Calu3 (cell line): ENCODE results near the gene KIF19. TPM values are rescaled to one million over a fixed set of nuclear protein-coding genes. Genes with fewer than 3 reads are reported as not detected.

Experiments
- BruUV-seq: library from RNA; stranded (reverse); fragments of 400-500 nt; replicated peaks from 2 replicates; lab custom pipeline; 2021; lab: Mats Ljungman, UMichigan
- CTCF ChIA-PET: fragments of 300-600 bp; sonication (Branson Sonifier 250); formaldehyde crosslinking; loops from one replicate; lab custom pipeline; 2022; ENCODE audit warnings: antibody characterized with exemption; lab: Charles Lee
- DNase-seq: peaks from one replicate; pipeline ENCODE4 v3.0.0; 2022
- H3K27ac Mint-ChIP-seq: one replicate; pipeline ENCODE4 v1.8.0; 2022; ENCODE audit warnings: mixed read lengths; ENCODE audit not compliant: unreplicated experiment
- H3K27me3 Mint-ChIP-seq: one replicate; pipeline ENCODE4 v1.8.0; 2022; ENCODE audit warnings: mixed read lengths; ENCODE audit not compliant: unreplicated experiment
- H3K36me3 Mint-ChIP-seq: one replicate; pipeline ENCODE4 v1.8.0; 2022; ENCODE audit warnings: mild to moderate bottlenecking, moderate library complexity, mixed read lengths; ENCODE audit not compliant: insufficient read depth, unreplicated experiment
- H3K4me1 Mint-ChIP-seq: one replicate; pipeline ENCODE4 v1.8.0; 2022; ENCODE audit warnings: mild to moderate bottlenecking, low read depth, mixed read lengths; ENCODE audit not compliant: unreplicated experiment
- H3K4me3 Mint-ChIP-seq: one replicate; pipeline ENCODE4 v1.8.0; 2022; ENCODE audit warnings: mild to moderate bottlenecking, low read depth, moderate library complexity, mixed read lengths; ENCODE audit not compliant: unreplicated experiment
- H3K9me3 Mint-ChIP-seq: one replicate; pipeline ENCODE4 v1.8.0; 2022; ENCODE audit warnings: low read depth, mixed read lengths; ENCODE audit not compliant: unreplicated experiment
- CTCF ChIP-seq: fragments of 200-600 bp; IDR thresholded peaks from one replicate; pipeline ENCODE4 v1.8.0; 2022; ENCODE audit warnings: antibody characterized with exemption; ENCODE audit not compliant: unreplicated experiment
- intact Hi-C: fragments of 100-400 bp; cut with micrococcal nuclease; formaldehyde crosslinking; loops from one replicate; pipeline ENCODE4 v1.10.0; 2022; ENCODE audit not compliant: unreplicated experiment
- total RNA-seq: library from RNA; stranded (reverse); gene quantifications from 2 replicates; pipeline ENCODE4 v1.2.3, GENCODE V29; 2022

KIF19 gene
- total RNA-seq, 1 experiment from 2014 or later = not detected

GRCh38 chr17:74345433-74346241 is 19.6 kb downstream of the KIF19 start:
- DNase-seq = no peak
- H3K27me3 Mint-ChIP-seq = peaks cover 82% of the 10 kb centered on the region
- H3K4me3 Mint-ChIP-seq = no peak overlapping the region
- H3K36me3 Mint-ChIP-seq = peaks cover 5% of the 10 kb centered on the region
- TF ChIP-seq CTCF = no peak
- H3K9me3 Mint-ChIP-seq = no peaks in the 10 kb centered on the region
- intact Hi-C loops = no loop called here
- H3K27ac Mint-ChIP-seq = no peak overlapping the region
- CTCF ChIA-PET = interaction anchor here (0.6 kb wide), 1 partner anchor 106 kb away, joined by 3 read pairs; no protein-coding TSS in a partner anchor
- no TSS peak for BruUV-seq
- no peaks in the 10 kb centered on the region for H3K4me1 Mint-ChIP-seq

- Mint-ChIP-seq H3K27ac (no peak overlapping the region), H3K36me3 (peaks cover 5% of the 10 kb centered on the region), H3K4me3 (no peak overlapping the region), H3K4me1 (no peaks in the 10 kb centered on the region), H3K27me3 (peaks cover 86% of the 10 kb centered on the region), H3K9me3 (no peaks in the 10 kb centered on the region)
- DNase-seq = no peak
- CTCF ChIA-PET = interaction anchor here (0.9 kb wide), 1 partner anchor 21 kb away, joined by 3 read pairs; no protein-coding TSS in a partner anchor
- no peak for TF ChIP-seq CTCF
- intact Hi-C loops = no loop called here
- no TSS peak for BruUV-seq
These were observed 21.6 kb downstream of the KIF19 start for GRCh38 chr17:74347646-74348045.

GRCh38 chr17:74349120-74349519 is 23.1 kb downstream of the KIF19 start:
- H3K4me3 Mint-ChIP-seq = no peak overlapping the region
- CTCF ChIA-PET = no interaction called here
- no peak for TF ChIP-seq CTCF
- no peak overlapping the region for H3K27ac Mint-ChIP-seq
- no peaks in the 10 kb centered on the region for H3K9me3 Mint-ChIP-seq
- no peak for DNase-seq
- H3K4me1 Mint-ChIP-seq = peaks cover 4% of the 10 kb centered on the region
- H3K36me3 Mint-ChIP-seq = peaks cover 5% of the 10 kb centered on the region
- H3K27me3 Mint-ChIP-seq = peaks cover 97% of the 10 kb centered on the region
- BruUV-seq = no TSS peak
- intact Hi-C loops = no loop called here

- Mint-ChIP-seq H3K4me3 (no peak overlapping the region), H3K27me3 (peaks cover 97% of the 10 kb centered on the region), H3K36me3 (peaks cover 5% of the 10 kb centered on the region), H3K27ac (no peak overlapping the region), H3K4me1 (peaks cover 9% of the 10 kb centered on the region), H3K9me3 (no peaks in the 10 kb centered on the region)
- CTCF ChIA-PET = interaction anchor here (1.6 kb wide), 1 partner anchor 11 kb away, joined by 3 read pairs; the partner anchor contains the start of gene BTBD17
- DNase-seq = no peak
- no TSS peak for BruUV-seq
- intact Hi-C loops = no loop called here
- TF ChIP-seq CTCF = no peak
These were observed 24.5 kb downstream of the KIF19 start for GRCh38 chr17:74350486-74350885.
